GM18519 (cell line): ENCODE results near the gene GABRE.

Source experiments
- ATAC-seq: cut with Tn5 transposase; IDR thresholded peaks from one replicate; pipeline ENCODE4 v1.9.1; 2021; ENCODE audit warnings: mild to moderate bottlenecking, moderate library complexity; ENCODE audit not compliant: unreplicated experiment, low FRiP score

Gene GABRE

DNA sequence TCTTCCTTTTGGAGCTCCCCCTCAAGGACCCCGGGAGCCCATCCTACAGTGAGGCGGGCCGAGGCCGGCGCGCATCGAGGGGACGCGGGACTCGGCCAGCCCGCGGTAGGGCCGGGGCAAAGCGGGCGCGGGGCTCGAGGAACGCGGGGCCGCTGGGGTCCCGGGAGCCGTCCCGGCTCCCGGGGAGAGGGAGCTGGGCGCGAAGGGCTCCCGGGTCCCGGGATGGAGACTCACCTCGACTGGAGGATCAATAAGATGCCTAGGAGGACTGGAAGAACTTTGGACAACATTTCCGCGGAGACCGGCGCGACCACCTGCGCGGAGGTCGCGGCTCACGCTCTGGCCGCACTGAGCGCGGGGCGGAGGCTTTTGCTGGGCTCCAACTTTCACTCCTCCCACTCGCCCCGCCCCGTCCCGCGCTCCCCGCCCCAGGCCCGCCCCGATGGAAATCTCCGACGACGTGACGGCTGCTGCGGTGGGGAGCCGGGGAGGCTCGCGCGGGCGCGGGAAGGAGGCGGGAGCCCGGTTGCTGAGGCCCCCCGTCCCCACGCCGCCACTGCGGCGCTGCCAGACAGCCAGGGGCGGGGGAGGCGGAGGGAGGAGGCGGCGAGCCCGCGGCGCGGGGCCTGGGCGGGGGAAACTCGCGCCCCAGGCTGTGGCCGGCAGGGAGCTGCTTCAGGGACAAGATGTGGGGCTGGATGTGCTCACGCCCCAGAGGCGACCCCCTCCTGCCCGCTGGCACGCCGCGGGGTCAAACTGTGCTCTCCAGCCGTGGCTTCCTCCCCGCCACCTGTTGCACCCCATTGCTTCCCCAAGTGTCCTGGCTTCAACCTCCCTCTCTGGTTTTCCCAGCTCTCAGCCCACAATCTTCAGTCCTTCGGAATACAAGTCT is at the start of gene GABRE:
GABRE (minus strand) TSS at position 341 of the 892 bp plus-strand sequence; CDS start at position 290, 51 bp downstream.
- no peak for ATAC-seq

DNA sequence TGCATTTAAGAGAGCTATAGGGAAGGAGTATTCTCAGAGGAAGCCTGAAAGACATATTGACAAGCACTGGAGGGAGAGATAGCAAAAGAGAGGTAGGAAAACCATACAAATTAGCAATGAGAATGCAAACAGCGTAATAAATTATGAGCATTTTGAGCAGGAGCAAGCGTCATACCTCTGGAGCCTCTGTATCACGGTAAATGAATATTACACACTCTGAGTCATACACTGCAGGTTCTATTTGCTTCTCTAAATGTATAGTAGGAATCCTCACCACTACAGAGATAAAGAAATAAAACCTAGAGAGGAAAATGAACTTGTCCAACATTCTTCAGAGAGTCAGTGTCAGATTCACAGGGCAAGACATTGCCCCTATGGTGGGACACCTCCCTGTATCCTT is 46.4 kb upstream of the GABRE start:
- no peak for ATAC-seq

DNA sequence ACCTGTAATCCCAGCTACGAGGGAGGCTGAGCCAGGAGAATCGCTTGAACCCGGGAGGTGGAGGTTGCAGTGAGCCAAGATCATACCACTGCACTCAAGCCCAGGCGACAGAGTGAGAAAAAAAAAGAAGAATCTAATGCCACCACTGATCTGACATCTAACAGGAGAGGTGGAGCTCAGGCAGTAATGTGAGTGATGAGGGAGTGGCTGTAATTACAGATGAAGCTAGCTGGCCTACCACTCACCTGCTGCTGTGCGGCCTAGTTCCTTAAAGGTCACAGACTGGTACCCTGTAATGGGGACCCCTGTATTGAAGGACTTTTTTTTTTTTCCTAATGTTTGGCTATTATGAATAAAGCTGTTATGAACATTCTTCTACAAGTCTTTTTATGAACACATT is 25.3 kb upstream of the GABRE start:
- no peak for ATAC-seq

DNA sequence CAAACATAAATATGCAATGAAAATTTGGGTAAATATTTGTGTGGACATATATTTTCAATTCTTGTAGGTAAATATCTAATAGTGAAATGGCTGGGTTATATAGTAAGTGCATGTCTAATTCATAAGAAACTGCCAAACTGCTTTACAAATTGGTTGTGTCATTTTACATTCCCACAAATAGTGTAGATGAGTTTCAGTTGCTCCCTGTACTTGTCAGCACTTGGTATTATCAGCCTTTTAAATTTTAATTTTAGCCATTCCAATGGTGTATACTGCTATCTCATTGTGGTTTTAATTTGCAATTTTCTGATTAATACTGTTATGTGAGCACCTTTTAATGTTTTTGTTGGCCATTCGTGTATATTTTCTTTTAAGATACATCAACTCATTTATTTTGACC is 23.1 kb upstream of the GABRE start:
- no peak for ATAC-seq

DNA sequence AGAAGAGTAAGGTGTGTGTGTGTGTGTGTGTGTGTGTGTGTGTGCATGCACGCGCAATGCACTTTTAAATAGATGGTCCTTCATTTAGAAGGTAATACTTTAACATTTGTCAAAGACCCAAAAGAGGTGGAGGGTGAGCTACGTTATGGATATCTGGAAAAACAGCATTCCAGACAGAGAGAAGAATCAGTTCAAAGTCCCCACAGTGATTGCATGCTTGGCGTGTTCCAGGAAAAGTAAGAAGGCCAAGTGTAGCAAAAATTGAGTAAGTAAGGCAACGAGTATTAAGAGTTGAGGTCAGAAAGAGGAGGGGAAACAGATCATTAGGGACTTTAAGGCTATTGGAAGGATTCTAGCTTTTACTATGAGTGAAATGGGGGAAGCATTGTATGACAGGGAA is 21.9 kb upstream of the GABRE start:
- no peak for ATAC-seq

DNA sequence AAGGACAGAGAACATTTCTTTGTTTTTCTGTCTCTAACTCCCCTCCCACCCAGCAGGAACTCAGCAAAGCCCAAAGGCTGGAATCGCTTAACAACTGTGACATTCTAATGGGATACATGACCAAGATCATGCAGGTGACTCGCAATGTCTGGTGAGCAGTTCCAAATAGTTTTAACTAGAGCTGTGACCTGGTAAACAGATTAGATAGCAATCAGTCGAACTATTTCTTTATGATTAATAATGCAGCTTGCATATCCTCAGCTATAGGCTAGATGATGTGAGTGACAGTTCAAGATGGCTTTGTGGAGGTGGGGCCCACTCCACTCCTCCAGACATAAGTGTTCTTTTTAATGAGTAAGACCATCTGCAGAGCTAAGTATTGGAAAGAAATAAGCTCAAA is 20.0 kb upstream of the GABRE start:
- no peak for ATAC-seq

GRCh38 chrX:151988706-151989299 is 14.3 kb upstream of the GABRE start:
- no peak for ATAC-seq

GRCh38 chrX:151987108-151987507 is 12.6 kb upstream of the GABRE start:
- ATAC-seq = no peak

- no peak for ATAC-seq
Measured at GRCh38 chrX:151985955-151986354, 11.5 kb upstream of the GABRE start.

- ATAC-seq = no peak
Measured at GRCh38 chrX:151985531-151985930, 11.1 kb upstream of the GABRE start.

DNA sequence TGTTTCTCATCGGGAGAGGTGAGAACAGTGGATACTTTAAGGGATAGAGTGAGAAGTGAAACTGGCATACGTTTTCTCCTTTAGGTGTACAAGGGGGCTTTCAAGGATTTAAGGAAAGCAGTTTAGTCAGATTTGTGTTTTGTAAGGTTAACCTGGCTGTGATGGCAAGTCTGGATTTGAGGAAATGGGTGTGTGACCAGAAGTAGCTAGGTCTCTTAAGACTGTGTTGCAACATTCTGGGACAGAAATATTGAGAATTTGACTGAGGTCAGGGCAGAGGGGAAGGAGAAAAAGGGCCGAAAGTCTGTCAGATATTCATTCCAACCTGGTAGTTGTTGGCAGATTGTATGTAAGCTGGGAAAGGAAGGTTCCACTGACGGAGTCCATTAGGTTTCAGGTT is 10.4 kb upstream of the GABRE start:
- ATAC-seq = no peak

GRCh38 chrX:151984328-151984727 is 9.9 kb upstream of the GABRE start:
- no peak for ATAC-seq

DNA sequence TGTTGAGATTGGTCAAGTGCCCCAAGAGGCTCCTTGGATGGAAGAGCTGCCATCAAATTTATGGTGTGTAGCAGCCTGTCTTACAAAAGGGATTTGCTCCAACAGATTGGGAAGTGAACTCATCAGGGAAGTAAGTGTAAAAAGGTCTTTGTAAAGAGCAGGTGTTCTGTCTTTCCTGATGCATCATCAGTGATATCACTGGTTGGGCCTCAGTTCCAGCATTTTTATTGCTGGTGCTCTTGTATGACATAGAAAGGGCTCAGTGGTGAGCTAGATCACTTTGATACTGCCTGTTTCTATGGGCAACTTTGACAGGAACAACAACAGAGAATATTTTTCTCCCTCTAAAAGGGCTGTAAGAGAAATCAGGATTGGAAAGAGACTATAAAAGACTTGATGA is 8.7 kb upstream of the GABRE start:
- no peak for ATAC-seq

- ATAC-seq = no peak
Measured at GRCh38 chrX:151982222-151982621, 7.7 kb upstream of the GABRE start.

GRCh38 chrX:151981129-151981528 is 6.7 kb upstream of the GABRE start:
- ATAC-seq = no peak

DNA sequence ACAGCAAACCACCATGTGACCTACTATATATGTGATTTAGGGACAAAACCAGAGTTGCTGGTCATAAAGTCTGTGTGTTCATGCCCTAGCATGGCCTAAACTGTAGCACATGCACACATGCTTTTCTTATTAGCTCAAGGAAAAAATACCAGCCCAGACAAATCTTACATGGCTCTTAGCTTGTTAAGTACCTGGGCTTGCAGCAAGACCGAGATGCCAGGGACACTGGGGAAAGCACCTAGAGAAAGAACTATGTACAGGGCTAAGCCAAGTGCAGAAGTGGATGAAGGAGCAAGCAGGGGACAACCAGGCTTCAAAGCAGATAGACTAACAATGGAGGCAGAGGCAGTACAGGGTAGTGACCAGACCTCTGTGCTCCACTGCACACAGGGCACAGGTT is 3.4 kb upstream of the GABRE start:
- ATAC-seq = no peak

GRCh38 chrX:151977009-151977408 is 2.5 kb upstream of the GABRE start:
- ATAC-seq = no peak

DNA sequence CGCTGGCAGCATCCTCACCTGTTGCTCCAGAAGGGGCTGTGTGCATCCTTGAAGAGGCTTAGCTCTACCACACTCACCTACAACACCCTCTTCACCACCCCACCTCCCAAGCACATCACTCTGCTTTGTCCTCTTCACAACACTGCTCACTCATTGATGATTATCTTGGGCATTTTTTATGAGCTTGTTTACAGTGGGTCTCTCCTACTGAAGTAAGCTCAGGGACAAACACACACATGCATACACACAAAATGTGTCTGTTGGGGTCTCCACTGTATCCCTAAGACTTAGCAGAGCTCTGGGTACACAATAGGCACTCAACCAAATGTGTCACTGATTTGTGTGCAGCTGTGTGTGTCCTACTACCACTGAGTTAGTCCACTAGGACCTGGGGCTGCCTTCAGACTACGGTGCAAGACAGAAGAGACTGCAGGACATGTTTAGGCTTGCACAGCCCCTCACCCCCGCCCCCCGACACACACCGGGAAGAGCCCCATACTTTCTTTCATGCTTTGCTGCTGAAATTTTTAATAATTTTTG is 1.3 kb upstream of the GABRE start:
- no peak for ATAC-seq

DNA sequence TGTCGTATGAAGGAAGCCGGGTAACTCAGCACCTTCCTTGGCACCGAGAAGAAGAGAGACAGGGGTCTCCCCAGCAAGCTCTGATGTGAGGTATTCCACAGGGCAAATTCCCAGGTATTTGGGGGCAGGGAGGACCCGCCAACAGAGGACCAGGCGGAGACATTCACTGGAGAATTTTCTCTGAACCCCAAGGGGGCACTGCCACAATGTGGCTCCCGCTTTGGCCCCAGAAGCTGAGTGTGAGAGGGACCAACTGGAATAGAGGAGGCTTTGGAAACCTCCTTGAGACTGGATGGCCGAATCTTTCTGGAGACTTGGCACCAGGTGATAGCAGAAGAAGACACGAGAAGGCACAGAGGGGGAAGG is 735 bp upstream of the GABRE start:
- ATAC-seq = no peak

DNA sequence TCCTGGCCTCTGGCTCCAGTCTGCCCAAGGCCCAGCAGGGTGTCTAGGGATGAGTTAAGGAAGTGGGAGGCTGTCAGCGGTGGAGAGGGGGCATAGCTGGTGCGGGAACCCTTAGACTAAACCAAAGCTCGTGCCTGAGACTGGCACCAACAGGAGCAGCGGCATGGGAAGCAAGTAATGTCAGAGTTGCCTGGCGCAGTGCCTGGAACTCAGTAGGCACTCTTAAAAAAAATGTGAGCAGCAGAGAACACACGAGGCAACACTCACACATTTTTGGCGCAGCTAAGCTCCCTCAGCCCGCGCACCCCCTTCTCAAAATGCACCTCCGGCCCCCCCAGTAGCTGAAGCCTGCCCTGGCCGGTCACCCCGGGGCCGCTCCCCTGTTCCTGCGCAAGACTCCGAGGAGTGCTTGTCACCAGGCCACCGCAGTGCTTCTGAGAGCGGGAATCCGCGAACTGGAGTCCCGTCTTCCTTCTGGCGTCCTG is 583 bp downstream of the GABRE start:
- no peak for ATAC-seq

- ATAC-seq = no peak
Measured at GRCh38 chrX:151973060-151973661, 1.3 kb downstream of the GABRE start.
